Stimulated activated CD8-positive, alpha-beta memory T cell treated with anti-CD3 and anti-CD28 coated beads, Interleukin-15, amount 100 ng/mL, for 4 hours (primary cell): ENCODE measurements around the gene PNPLA3.
"Not testable (repeated sequence)": the region's sequence is repeated elsewhere in the genome, so short reads cannot be mapped to it uniquely, and the experiment has no call there.

ENCODE experiments used
- DNase-seq, 2 donors: peaks; one replicate each; pipeline ENCODE4 v3.0.0-alpha.2; 2020; ENCODE audit warnings: low read depth in 2 of 2

PNPLA3 gene

GRCh38 chr22:43889860-43890253 is 33.7 kb upstream of the PNPLA3 start:
- no peak for DNase-seq

DNA sequence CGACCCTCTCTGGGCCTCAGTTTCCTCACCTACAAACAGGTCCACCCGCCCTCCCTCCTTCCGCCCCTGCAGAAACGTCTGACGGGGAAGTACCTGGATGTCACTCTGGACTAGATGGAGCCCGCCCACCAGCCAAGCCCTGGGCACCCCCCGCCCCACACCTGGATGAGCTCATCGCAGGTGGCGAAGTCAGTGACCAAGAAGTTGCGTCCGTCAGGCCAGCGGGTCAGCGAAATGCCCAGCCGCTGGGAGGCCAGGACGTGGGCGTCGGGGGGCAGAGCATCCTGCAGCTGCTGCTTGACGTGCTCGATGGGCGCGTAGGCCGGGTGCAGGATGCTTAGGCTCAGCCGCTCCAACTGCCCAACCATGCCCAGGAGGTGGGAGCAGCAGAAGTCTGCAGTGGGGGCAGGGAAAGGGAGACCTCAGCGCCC is 32.7 kb upstream of the PNPLA3 start:
- no peak for DNase-seq

DNA sequence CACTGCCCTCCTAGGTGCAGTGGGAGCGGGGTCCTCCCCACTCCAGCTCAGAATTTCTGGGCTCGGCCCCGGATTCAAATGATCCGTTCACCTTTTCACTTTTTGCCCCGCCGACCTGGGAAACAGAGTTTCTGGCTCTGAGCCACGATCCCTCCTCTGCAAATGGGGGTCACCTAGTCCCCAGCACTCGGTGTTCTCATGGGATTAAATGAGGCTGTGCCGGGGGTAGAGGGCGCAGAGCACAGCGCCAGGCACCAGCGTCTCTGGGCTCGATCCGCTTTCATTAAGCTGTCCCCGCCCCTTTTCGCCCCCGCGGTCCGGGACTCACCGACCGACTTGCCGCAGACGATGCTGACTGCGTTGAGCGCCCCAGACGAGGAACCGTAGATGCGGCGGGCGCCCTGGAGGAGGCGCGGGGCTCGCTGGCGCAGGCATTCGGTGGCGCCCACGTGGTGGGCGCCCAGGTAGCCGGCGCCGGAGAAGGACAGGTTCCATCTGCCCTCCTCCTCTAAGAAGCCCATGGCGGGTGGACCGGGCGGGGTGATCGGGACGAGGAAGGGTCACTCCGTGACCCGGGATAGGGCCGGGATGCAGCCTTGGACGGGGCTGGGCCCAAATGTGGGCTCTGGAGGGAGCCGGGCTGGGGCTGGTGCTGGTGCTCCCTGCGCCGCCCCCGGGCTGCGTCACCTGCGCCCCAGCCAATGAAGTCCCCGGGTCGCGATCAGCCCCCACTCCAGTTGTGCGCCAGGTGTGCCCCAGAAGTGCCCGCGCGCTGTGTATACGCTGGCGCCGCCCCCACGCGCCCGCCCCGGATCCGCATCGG is 32.0 kb upstream of the PNPLA3 start, which contains the start of gene PNPLA5:
PNPLA5 (minus strand) TSS at position 654 of the 823 bp plus-strand sequence; CDS start at position 521, 133 bp downstream.
- no peak for DNase-seq

GRCh38 chr22:43892183-43892894 is 31.3 kb upstream of the PNPLA3 start:
- DNase-seq = no peak

GRCh38 chr22:43893266-43893665 is 30.3 kb upstream of the PNPLA3 start:
- no peak for DNase-seq

DNA sequence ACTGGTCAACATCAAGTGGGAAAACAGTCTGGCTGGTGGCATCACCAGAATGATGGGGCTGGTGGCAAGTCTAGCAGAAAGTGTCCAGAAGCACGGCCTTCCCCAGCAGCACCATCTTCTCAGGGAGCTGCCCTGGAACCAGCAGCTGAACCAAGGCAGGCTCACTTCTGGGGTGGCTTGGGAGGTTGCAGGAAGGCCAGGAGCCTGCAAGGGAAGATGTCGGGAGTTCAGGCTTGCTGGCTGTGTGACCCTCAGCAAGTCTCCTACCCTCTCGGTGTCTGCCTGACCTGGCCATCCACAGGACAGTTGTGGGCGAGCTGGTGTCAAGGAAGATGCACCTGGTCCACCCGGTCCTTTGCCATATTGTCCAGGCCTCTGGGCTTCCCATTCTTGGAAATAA is 29.5 kb upstream of the PNPLA3 start:
- DNase-seq = no peak

GRCh38 chr22:43895986-43896645 is 27.5 kb upstream of the PNPLA3 start:
- DNase-seq = no peak

GRCh38 chr22:43897751-43898261 is 25.8 kb upstream of the PNPLA3 start:
- no peak for DNase-seq

DNA sequence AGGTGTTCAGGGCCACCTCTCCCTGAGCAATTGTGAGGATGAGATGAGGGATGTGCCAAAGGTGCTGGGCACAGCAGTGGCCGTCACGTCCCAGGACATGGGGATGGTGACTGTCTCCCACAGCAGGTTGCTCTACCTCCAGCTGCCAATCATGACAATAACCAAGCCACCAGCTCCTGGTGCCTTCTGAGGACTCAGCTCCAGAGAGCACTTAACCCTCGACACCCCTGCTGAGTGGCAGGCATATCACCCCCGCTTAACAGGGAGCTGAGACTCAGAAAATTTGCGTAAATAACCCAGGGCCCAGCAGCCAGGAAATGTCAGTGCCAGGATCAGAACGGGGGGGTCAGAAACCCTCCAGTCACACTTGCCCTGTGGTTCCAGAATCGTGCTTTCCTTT is 23.4 kb upstream of the PNPLA3 start:
- no peak for DNase-seq

DNA sequence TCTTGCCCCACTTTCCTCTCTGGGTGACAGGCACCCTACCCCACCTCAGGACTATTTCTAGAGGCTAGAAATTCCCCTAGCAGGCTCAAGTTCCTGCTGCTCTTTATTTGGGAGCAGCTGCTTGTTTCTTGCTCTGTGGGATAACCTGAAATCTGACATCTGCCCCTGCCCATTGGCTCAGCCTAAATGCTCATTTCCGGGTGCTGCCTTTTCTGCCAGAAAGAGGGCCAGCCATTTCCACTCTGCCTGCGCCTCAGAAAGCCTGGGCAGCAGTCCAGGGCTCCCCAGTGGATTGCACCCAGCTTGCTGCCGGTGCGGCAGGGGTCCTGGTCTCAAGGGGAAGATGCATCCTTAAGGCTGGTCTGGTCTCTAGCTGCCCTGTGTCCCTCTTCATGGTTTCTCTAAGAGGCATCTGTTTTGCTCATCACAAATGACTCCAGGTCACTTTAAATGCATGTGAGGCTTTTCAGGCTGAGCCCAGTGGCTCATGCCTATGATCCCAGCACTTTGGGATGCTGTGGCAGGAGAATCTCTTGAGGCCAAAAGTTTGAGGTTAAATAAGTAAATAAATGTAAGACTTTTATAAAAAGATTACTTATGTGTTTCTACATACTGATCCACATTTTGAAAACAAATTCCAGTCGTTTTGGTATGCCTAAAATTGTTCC is 21.5 kb upstream of the PNPLA3 start:
- no peak for DNase-seq

DNA sequence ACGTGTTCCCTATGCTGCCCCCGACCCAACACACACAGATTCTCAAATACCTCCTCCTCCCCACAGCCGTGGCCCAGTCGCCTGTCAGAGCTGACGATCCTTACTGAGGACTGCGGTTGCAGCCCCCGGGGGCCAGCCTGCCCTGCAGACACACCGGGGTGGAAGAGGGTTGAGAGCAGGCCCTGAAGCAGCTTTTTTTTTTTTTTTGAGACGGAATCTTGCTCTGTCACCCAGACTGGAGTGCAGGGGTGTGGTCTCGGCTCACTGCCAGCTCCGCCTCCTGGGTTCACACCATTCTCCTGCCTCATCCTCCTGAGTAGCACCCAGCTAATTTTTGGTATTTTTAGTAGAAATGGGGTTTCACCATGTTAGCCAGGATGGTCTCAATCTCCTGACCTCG is 20.6 kb upstream of the PNPLA3 start:
- DNase-seq = not testable (repeated sequence)

DNA sequence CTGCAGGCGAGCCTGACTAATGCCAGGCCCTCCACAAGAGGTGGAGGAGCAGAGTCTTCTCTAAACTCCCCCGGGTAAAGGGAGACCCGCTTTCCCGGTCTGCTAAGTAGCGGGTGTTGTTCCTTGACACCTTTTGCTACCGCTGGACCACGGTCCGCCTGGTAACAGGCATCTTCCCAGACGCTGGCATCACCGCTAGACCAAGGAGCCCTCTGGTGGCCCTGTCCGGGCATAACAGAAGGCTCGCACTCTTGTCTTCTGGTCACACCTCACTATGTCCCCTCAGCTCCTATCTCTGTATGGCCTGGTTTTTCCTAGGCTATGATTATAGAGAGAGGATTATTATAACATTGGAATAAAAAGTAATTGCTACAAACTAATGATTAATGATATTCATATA is 19.2 kb upstream of the PNPLA3 start:
- DNase-seq = not testable (repeated sequence)

- no peak for DNase-seq
Observed at GRCh38 chr22:43905681-43906080, 17.9 kb upstream of the PNPLA3 start.

DNA sequence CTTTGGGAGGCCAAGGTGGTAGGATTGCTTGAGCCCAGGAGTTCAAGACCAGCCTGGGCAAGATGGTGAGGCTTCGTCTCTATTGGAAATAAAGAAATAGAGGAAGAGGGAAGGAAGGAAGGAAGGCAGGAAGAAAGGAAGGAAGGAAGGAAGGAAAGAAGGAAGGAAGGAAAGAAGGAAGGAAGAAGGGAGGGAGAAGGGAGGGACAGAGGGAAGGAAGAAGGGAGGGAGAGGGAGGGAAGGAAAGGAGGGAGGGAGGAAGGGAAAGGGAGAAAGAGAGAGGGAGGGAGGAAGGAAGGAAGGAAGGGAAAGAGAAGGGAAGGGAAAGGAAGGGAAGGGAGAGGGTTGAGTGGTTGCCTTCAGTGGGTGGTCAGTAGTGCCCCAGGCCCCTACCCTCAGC is 13.9 kb upstream of the PNPLA3 start:
- DNase-seq = no peak

- no peak for DNase-seq
Observed at GRCh38 chr22:43910178-43910695, 13.4 kb upstream of the PNPLA3 start.

GRCh38 chr22:43911351-43911750 is 12.3 kb upstream of the PNPLA3 start:
- no peak for DNase-seq

- no peak for DNase-seq
Observed at GRCh38 chr22:43917521-43917920, 6.1 kb upstream of the PNPLA3 start.

DNA sequence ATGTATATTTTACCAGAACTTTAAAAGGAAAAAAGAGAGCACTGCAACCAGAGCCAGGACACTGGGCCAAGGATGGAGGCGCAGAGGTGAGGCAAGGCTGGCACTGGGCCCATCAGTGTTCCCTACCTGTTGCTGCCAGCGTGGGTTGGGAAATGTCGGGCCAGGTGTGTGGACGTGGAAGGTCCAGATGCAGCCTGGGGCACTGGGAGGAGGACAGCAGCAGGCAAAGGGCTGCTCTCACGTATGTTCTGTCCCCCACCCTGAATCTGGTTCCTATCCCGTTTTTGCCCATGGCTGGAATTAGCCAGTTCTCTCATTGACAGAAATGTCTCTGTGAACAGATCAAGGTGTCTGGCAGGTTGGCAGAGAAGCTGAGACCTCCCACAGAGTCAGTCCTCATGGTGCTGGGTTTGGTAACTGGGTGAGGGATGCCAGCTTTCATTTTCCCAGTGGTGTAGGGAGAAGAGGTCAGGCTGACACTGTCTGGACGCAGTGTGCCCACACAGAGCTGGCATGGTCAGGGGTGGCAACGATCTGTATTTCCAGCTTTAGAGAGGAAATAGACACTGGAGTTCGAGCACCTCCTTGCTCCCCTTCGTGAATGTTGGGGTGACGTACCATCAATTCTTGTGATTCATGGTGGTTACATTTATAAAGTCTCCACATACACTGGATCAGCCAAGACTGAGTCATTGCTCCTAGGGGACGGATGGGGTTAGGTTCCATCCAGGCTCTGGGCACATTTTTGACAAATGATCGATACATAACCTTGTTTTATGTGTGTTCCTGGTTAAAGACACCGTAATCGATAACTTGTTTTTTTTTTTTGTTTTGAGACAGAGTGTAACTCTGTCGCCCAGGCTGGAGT is 4.3 kb upstream of the PNPLA3 start:
- no peak for DNase-seq

GRCh38 chr22:43921370-43921769 is 2.2 kb upstream of the PNPLA3 start:
- no peak for DNase-seq

- DNase-seq = no peak
Observed at GRCh38 chr22:43922123-43922522, 1.5 kb upstream of the PNPLA3 start.

DNA sequence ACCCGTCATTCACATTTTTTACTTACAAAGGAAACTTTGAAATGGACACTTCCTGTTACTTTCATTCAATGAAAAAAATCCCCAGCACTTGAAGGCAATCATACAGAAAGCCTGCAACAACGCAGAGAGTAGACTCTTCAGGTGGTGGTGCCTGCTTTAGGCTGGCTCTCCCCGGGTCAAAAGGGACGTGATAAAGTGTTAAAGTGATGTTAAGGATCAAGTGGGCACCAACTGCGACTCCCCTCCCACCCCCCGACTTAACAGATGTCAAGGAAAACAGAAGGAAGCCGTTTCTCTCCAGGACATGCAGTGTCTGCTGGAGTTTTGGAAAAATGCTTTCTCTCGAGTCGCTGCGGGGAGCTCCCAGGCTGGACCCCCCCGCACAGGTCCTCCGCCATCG is 414 bp upstream of the PNPLA3 start:
- no peak for DNase-seq
